Thyroid gland (tissue), 4 donors: ENCODE results near the gene EGLN3. TPM values are rescaled to one million over a fixed set of nuclear protein-coding genes. Genes with fewer than 3 reads are reported as not detected.
"Not testable (repeated sequence)": the region's sequence is repeated elsewhere in the genome, so short reads cannot be mapped to it uniquely, and the experiment has no call there.

ENCODE experiments used
- DNase-seq, 2 donors: peaks; one replicate each; pipeline ENCODE4 v3.0.0-alpha.2; 2019
- H3K27ac ChIP-seq, 3 donors: fragments of 200-600 bp; sonication (generic); 1 replicate in 2 of 3; 2 replicates in 1 of 3; pipeline ENCODE4 v1.5.1; 2016 to 2019; ENCODE audit warnings: mild to moderate bottlenecking in 1 of 3, moderate library complexity in 1 of 3
- H3K27me3 ChIP-seq: fragments of 200-600 bp; sonication (generic); one replicate; pipeline ENCODE4 v1.5.1; 2019
- H3K36me3 ChIP-seq, 2 donors: fragments of 200-600 bp; sonication (generic); one replicate each; pipeline ENCODE4 v1.5.1; 2016 to 2019
- H3K4me1 ChIP-seq, 2 donors: fragments of 200-600 bp; sonication (generic); one replicate each; pipeline ENCODE4 v1.5.1; 2017 to 2019
- H3K4me3 ChIP-seq, 3 donors: fragments of 200-600 bp; sonication (generic); replicated peaks in 1 of 3; 1 replicate in 2 of 3; 2 replicates in 1 of 3; pipeline ENCODE4 v1.5.1; 2016; ENCODE audit warnings: mild to moderate bottlenecking in 1 of 3
- H3K9me3 ChIP-seq: fragments of 200-600 bp; sonication (generic); one replicate; pipeline ENCODE4 v1.5.1; 2017
- POLR2A ChIP-seq, 2 donors: fragments of 450-650 bp; IDR thresholded peaks; one replicate each; pipeline ENCODE4 v1.6.1; 2017; ENCODE audit warnings: antibody characterized with exemption in 2 of 2, mild to moderate bottlenecking in 2 of 2, moderate library complexity in 1 of 2
- WGBS, 2 donors: methylation state at CpG; one replicate each; pipeline ENCODE4 v1.1.5; 2017; 5-methylcytosine and 5-hydroxymethylcytosine counted together
- intact Hi-C: fragments of 100-400 bp; cut with DNase I; formaldehyde crosslinking; loops from one replicate; pipeline ENCODE4 v1.15.1; 2023
- total RNA-seq, 4 donors: library from RNA; depleted of rRNA; stranded (reverse); fragments of >200 nt; gene quantifications; one replicate each; pipeline ENCODE4 v1.2.3, GENCODE V29; 2016
- TF ChIP-seq, protein P1 (sequence below), 6 experiments: fragments of 200-600 bp in 3 of 6; fragments of 450-650 bp in 3 of 6; sonication (generic) in 3 of 6; IDR thresholded peaks; one replicate each; pipeline ENCODE4 v1.5.1; 2016 to 2019; ENCODE audit warnings: antibody characterized with exemption in 6 of 6, mild to moderate bottlenecking in 2 of 6, inconsistent platforms in 1 of 6, moderate library complexity in 1 of 6

Gene EGLN3
- total RNA-seq, 4 donors from 2014 or later, result 8.8 to 11.5 (median 10.2) TPM

DNA sequence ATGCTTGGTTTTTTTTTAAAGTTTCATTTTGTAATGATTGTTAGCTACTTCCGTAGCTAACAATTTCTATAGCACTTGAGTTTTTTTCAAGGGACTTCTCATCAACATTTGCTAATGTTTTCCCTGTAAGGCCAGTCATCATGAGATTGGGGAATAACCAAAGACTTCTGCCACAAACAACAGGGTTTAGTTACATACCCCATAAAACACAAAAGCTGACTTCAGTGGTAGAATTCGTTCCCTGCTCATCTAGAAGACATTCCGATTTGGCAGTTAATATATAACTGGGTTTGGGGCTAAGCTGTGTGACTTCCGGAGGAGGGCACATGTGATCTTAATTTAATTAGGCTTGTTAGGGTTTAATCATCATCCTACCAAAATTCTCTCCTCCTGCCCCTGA is 22.9 kb downstream of the EGLN3 start:
- Histone ChIP-seq H3K36me3 (no peaks in the 10 kb centered on the region), H3K27me3 (no peaks in the 10 kb centered on the region), H3K9me3 (no peaks in the 10 kb centered on the region), H3K4me3 (no peak overlapping the region), H3K4me1 (peaks cover 0 to 3% of the 10 kb centered on the region in 2 donors), H3K27ac (no peak overlapping the region)
- no peak for DNase-seq
- WGBS, 2 donors, result 89 to 96% methylated on average over 4 of the region's 4 CpGs
- TF ChIP-seq, protein P1, sequence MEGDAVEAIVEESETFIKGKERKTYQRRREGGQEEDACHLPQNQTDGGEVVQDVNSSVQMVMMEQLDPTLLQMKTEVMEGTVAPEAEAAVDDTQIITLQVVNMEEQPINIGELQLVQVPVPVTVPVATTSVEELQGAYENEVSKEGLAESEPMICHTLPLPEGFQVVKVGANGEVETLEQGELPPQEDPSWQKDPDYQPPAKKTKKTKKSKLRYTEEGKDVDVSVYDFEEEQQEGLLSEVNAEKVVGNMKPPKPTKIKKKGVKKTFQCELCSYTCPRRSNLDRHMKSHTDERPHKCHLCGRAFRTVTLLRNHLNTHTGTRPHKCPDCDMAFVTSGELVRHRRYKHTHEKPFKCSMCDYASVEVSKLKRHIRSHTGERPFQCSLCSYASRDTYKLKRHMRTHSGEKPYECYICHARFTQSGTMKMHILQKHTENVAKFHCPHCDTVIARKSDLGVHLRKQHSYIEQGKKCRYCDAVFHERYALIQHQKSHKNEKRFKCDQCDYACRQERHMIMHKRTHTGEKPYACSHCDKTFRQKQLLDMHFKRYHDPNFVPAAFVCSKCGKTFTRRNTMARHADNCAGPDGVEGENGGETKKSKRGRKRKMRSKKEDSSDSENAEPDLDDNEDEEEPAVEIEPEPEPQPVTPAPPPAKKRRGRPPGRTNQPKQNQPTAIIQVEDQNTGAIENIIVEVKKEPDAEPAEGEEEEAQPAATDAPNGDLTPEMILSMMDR (IDR thresholded peaks at IDR 0.05), result no peak
- no peak for TF ChIP-seq POLR2A (IDR thresholded peaks at IDR 0.05)
- intact Hi-C loops, result no loop called here

DNA sequence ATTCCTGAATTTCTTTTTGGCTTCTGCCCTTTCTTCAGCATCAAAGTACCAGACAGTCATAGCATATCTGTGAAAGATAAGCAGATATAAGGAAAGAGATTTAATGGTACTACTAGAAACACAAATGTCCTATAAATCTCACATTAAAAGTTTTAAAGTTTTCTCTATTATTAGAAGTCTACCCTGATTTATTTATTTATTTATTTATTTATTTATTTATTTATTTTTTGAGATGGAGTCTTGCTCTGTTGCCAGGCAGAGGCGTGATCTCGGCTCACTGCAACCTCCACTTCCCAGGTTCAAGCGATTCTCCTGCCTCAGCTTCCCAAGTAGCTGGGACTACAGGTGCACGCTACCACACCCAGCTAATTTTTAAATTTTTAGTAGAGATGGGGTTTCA is 23.9 kb downstream of the EGLN3 start:
- H3K27me3 ChIP-seq, DNase-seq, H3K9me3 ChIP-seq, H3K36me3 ChIP-seq, H3K4me3 ChIP-seq, H3K4me1 ChIP-seq, H3K27ac ChIP-seq, intact Hi-C loops: not testable (repeated sequence)
- 85 to 96% methylated on average over 4 of the region's 4 CpGs for WGBS, 2 donors

DNA sequence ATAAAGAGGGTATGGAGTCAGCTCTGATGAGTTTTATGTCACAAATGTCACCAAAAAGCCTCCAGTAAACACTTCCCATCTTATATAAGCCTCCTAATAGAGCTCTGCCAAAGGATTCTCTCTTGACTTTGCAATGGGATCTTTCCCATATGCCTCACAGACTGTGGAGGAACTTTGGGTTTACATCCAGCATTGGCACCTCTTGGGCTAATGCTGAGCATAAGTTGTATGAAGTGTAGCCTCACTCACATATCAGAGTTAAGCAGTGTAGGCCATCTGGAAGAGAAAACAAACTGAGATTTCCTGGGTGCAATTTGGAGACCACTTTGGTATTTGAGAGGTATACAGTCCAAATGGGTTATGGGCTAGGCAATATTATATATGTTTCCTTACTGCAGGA is 24.9 kb downstream of the EGLN3 start:
- intact Hi-C loops, result no loop called here
- TF ChIP-seq POLR2A (IDR thresholded peaks at IDR 0.05), result no peak
- TF ChIP-seq, protein P1 (IDR thresholded peaks at IDR 0.05), result no peak
- H3K27me3 ChIP-seq, result no peaks in the 10 kb centered on the region
- no peak overlapping the region for H3K4me3 ChIP-seq
- H3K36me3 ChIP-seq, result no peaks in the 10 kb centered on the region
- H3K4me1 ChIP-seq, result no peaks in the 10 kb centered on the region
- no peak overlapping the region for H3K27ac ChIP-seq
- H3K9me3 ChIP-seq, result no peaks in the 10 kb centered on the region
- DNase-seq, result no peak

DNA sequence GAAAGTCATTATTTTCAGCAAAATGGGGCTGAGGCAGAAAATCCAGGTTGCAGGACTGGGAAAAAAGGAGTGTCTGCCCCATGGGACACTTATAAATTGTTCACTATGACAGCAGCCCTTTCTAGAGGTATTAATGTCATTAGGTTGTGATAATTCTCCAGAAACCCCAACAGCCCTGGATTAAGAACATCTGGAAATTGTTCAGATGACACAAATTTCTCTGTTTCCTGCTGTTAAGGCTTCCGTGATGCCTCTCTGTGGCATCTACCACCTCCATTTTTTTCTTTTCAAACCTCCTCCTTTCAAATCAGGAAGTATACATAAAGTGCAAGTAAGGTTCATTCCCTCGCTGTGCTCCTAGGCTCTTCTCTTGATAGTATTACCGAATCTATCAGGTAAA is 25.6 kb downstream of the EGLN3 start:
- 92 to 97% methylated on average over 3 of the region's 3 CpGs for WGBS, 2 donors
- H3K27ac ChIP-seq, result no peak overlapping the region
- H3K36me3 ChIP-seq, result no peaks in the 10 kb centered on the region
- H3K27me3 ChIP-seq, result no peaks in the 10 kb centered on the region
- no peak overlapping the region for H3K4me3 ChIP-seq
- no peaks in the 10 kb centered on the region for H3K4me1 ChIP-seq
- no peak for DNase-seq
- TF ChIP-seq, protein P1 (IDR thresholded peaks at IDR 0.05), result no peak
- TF ChIP-seq POLR2A (IDR thresholded peaks at IDR 0.05), result no peak
- no peaks in the 10 kb centered on the region for H3K9me3 ChIP-seq
- intact Hi-C loops, result no loop called here

DNA sequence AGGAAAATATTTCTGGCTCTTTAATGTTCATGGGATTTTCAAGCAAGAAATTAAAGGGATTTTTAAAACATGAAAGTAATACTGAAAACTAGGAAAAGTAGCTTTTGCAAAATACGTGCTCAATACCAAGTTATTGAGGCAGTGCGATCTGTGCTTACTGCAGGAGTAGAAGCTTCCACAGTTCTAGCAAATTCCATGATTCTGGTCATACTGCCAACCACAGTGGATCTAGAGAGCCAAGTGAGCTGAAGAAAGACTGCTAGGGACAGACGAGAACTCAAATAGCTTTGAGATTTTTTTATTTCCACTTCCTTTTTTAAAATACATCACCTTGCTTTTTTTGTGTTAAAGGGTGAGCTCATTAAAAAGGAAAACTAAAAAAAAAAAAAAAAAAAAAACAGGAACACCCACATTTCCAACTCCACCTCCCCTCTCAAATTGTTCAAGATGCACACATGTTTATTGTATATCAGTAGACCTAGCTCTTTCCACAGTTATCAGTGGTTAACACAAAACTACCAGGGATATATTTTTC is 26.2 kb downstream of the EGLN3 start:
- Histone ChIP-seq H3K4me3 (no peak overlapping the region), H3K36me3 (no peaks in the 10 kb centered on the region), H3K27ac (no peak overlapping the region), H3K27me3 (no peaks in the 10 kb centered on the region), H3K4me1 (no peaks in the 10 kb centered on the region), H3K9me3 (no peaks in the 10 kb centered on the region)
- TF ChIP-seq, protein P1 (IDR thresholded peaks at IDR 0.05), result no peak
- no peak for TF ChIP-seq POLR2A (IDR thresholded peaks at IDR 0.05)
- DNase-seq, result no peak
- 84% methylated on average over 3 of the region's 3 CpGs for WGBS, 2 donors
- intact Hi-C loops, result no loop called here

DNA sequence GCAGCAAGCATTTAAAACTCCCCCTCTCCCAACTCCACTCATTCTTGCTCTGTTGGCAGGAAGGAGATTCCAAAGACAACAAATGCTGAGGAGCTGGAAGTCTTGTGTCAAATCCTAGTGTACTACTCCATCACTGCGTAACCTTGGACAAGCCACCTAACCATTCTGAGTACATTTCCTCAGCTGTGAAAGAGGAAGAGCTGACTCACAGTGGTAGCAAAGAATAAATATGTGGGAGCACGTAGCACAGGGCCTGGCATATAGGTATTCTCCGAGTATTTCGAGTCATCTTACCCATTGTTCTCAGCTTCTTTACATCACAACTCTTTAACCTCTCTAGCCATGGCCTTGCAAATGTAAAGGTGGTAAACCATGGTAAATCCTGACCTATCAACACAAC is 28.7 kb downstream of the EGLN3 start:
- H3K36me3 ChIP-seq, result no peaks in the 10 kb centered on the region
- TF ChIP-seq, protein P1 (IDR thresholded peaks at IDR 0.05), result no peak
- no peak for TF ChIP-seq POLR2A (IDR thresholded peaks at IDR 0.05)
- peaks cover 0 to 2% of the 10 kb centered on the region in 2 donors for H3K4me1 ChIP-seq
- no peak overlapping the region for H3K4me3 ChIP-seq
- no peak overlapping the region for H3K27ac ChIP-seq
- DNase-seq, result no peak
- WGBS, 2 donors, result 87 to 91% methylated on average over 4 of the region's 4 CpGs
- no peaks in the 10 kb centered on the region for H3K9me3 ChIP-seq
- H3K27me3 ChIP-seq, result no peaks in the 10 kb centered on the region
- intact Hi-C loops, result no loop called here
